Suppressor macrophage (primary cell): ENCODE measurements around the gene DYNC1LI2.
"Not testable (repeated sequence)": the region's sequence is repeated elsewhere in the genome, so short reads cannot be mapped to it uniquely, and the experiment has no call there.

Experiments
- DNase-seq, 4 experiments: peaks; one replicate each; pipeline ENCODE4 v3.0.0-alpha.2; 2020 to 2022
- total RNA-seq, 17 experiments: gene quantifications; one replicate each; lab custom pipeline; 2026; ENCODE audit warnings: mixed read lengths in 6 of 17, inconsistent platforms in 3 of 17; lab: John Stamatoyannopoulos, UW

The DYNC1LI2 gene
- 68.4 to 132 (median 101) reads per million in 17 experiments for total RNA-seq

GRCh38 chr16:66751303-66751991, at the start of gene DYNC1LI2:
Gene DYNC1LI2, minus strand, starts transcription at chr16:66751609. Its CDS starts 18 bp downstream, at chr16:66751591.
- peak; percentile 85 to 94 (median 91) for DNase-seq

GRCh38 chr16:66800856-66801255, 49.4 kb upstream of the DYNC1LI2 start:
- DNase-seq = no peak

GRCh38 chr16:66798161-66798560, 46.8 kb upstream of the DYNC1LI2 start:
- no peak for DNase-seq

GRCh38 chr16:66793984-66794383, 42.6 kb upstream of the DYNC1LI2 start:
- not testable (repeated sequence) for DNase-seq

GRCh38 chr16:66790130-66790733, 38.8 kb upstream of the DYNC1LI2 start:
- no peak for DNase-seq

- DNase-seq = no peak
Observed at GRCh38 chr16:66787427-66787826, 36.0 kb upstream of the DYNC1LI2 start.

GRCh38 chr16:66786551-66786950, 35.1 kb upstream of the DYNC1LI2 start:
- DNase-seq = no peak

GRCh38 chr16:66776457-66776856, 25.0 kb upstream of the DYNC1LI2 start:
- DNase-seq = no peak

GRCh38 chr16:66774981-66775380, 23.6 kb upstream of the DYNC1LI2 start:
- peak in 2 of 4 experiments; percentile 25 for DNase-seq

- DNase-seq = no peak
Observed at GRCh38 chr16:66758086-66758485, 6.7 kb upstream of the DYNC1LI2 start.

GRCh38 chr16:66754819-66755218, 3.4 kb upstream of the DYNC1LI2 start:
- DNase-seq = no peak

GRCh38 chr16:66754211-66754610, 2.8 kb upstream of the DYNC1LI2 start:
- DNase-seq = no peak

- no peak for DNase-seq
Observed at GRCh38 chr16:66752958-66753357, 1.5 kb upstream of the DYNC1LI2 start.

GRCh38 chr16:66752379-66752778, 970 bp upstream of the DYNC1LI2 start:
- no peak for DNase-seq

- DNase-seq = no peak
Observed at GRCh38 chr16:66751992-66752322, 548 bp upstream of the DYNC1LI2 start.

- peak in 2 of 4 experiments; percentile 21 to 54 for DNase-seq
Observed at GRCh38 chr16:66751053-66751302, 431 bp downstream of the DYNC1LI2 start.

GRCh38 chr16:66750279-66751052, 943 bp downstream of the DYNC1LI2 start:
- DNase-seq = peak in 2 of 4 experiments; percentile 3 to 5

- DNase-seq = peak; percentile 85 to 94 (median 90)
Observed at GRCh38 chr16:66746682-66747081, 4.7 kb downstream of the DYNC1LI2 start.

GRCh38 chr16:66746048-66746447, 5.4 kb downstream of the DYNC1LI2 start:
- peak in 3 of 4 experiments; percentile 15 to 18 (median 16) for DNase-seq

- peak in 2 of 4 experiments; percentile 22 to 31 for DNase-seq
Observed at GRCh38 chr16:66741950-66742808, 9.2 kb downstream of the DYNC1LI2 start.

GRCh38 chr16:66741169-66741900, 10.1 kb downstream of the DYNC1LI2 start:
- DNase-seq = peak; percentile 63 to 84 (median 79)

GRCh38 chr16:66740533-66740932, 10.9 kb downstream of the DYNC1LI2 start:
- DNase-seq = peak in 3 of 4 experiments; percentile 40 to 58 (median 42)
